ENCODE data around the gene VSTM5. TPM values are rescaled to one million over a fixed set of nuclear protein-coding genes. Genes with fewer than 3 reads are reported as not detected.
A peak's percentile ranks its signal among the peaks of the same experiment; 100 is the strongest.

The VSTM5 gene
- total RNA-seq, 2 donors from 2014 or later, result not detected

- no peak for ATAC-seq
Observed at GRCh38 chr11:93844568-93844967, 5.8 kb downstream of the VSTM5 start.

GRCh38 chr11:93843906-93844305 lies 6.5 kb downstream of the VSTM5 start:
- TF ChIP-seq CTCF (IDR thresholded peaks at IDR 0.05) (no peak), POLR2A (IDR thresholded peaks at IDR 0.05) (no peak)
- intact Hi-C loops (cut with DNase I), result no loop called here
- 88 to 91% methylated on average over 5 of the region's 5 CpGs for whole genome bisulfite sequencing, 2 donors
- H3K4me3 ChIP-seq, result no peak overlapping the region
- H3K27me3 ChIP-seq, result no peaks in the 10 kb centered on the region
- no peak overlapping the region for H3K27ac ChIP-seq
- H3K36me3 ChIP-seq (replicated peaks in 1 of 2; ENCODE audit: insufficient read depth in 1 of 2, low read depth in 2 of 2), result no peaks in the 10 kb centered on the region
- no peaks in the 10 kb centered on the region for H3K4me1 ChIP-seq
- DNase-seq (no peak), ATAC-seq (no peak)
- no peaks in the 10 kb centered on the region for H3K9me3 ChIP-seq

More at GRCh38 chr11:93844568-93844967, 5.8 kb downstream of the VSTM5 start:
- Histone ChIP-seq H3K27ac (no peak overlapping the region), H3K9me3 (no peaks in the 10 kb centered on the region), H3K4me3 (no peak overlapping the region), H3K36me3 (replicated peaks in 1 of 2; ENCODE audit: insufficient read depth in 1 of 2, low read depth in 2 of 2) (no peaks in the 10 kb centered on the region), H3K4me1 (peaks cover 5% of the 10 kb centered on the region), H3K27me3 (no peaks in the 10 kb centered on the region)
- TF ChIP-seq POLR2A (IDR thresholded peaks at IDR 0.05) (no peak), CTCF (IDR thresholded peaks at IDR 0.05) (no peak)
- intact Hi-C loops (cut with DNase I), result no loop called here
- DNase-seq, result no peak
- WGBS, 2 donors, result 65 to 82% methylated on average over 4 to 7 of the region's 7 CpGs

- 55 to 71% methylated on average over 6 of the region's 6 CpGs for WGBS, 2 donors
- TF ChIP-seq CTCF (IDR thresholded peaks at IDR 0.05) (no peak), POLR2A (IDR thresholded peaks at IDR 0.05) (no peak)
- peak in 2 of 4 donors; percentile 16 to 37 for DNase-seq
Observed at GRCh38 chr11:93842461-93842860, 8.0 kb downstream of the VSTM5 start.

GRCh38 chr11:93842034-93842433 lies 8.4 kb downstream of the VSTM5 start:
- H3K36me3 ChIP-seq (replicated peaks in 1 of 2; ENCODE audit: insufficient read depth in 1 of 2, low read depth in 2 of 2), result no peaks in the 10 kb centered on the region
- TF ChIP-seq CTCF (IDR thresholded peaks at IDR 0.05), result no peak
- TF ChIP-seq POLR2A (IDR thresholded peaks at IDR 0.05), result no peak
- ATAC-seq (no peak), DNase-seq (no peak)
- no peak overlapping the region for H3K4me3 ChIP-seq
- intact Hi-C loops (cut with DNase I), result no loop called here
- H3K27ac ChIP-seq, result no peak overlapping the region
- no peaks in the 10 kb centered on the region for H3K4me1 ChIP-seq
- H3K27me3 ChIP-seq, result no peaks in the 10 kb centered on the region
- no peaks in the 10 kb centered on the region for H3K9me3 ChIP-seq
- 90 to 91% methylated on average over 4 of the region's 4 CpGs for WGBS, 2 donors

More at GRCh38 chr11:93842461-93842860, 8.0 kb downstream of the VSTM5 start:
- intact Hi-C loops (cut with DNase I), result no loop called here
- no peaks in the 10 kb centered on the region for H3K4me1 ChIP-seq
- no peak for ATAC-seq
- no peaks in the 10 kb centered on the region for H3K36me3 ChIP-seq (replicated peaks in 1 of 2; ENCODE audit: insufficient read depth in 1 of 2, low read depth in 2 of 2)
- H3K27me3 ChIP-seq, result no peaks in the 10 kb centered on the region
- no peaks in the 10 kb centered on the region for H3K9me3 ChIP-seq
- no peak overlapping the region for H3K4me3 ChIP-seq
- no peak overlapping the region for H3K27ac ChIP-seq

- Histone ChIP-seq H3K4me1 (no peaks in the 10 kb centered on the region), H3K9me3 (no peaks in the 10 kb centered on the region), H3K27ac (no peak overlapping the region), H3K36me3 (replicated peaks in 1 of 2; ENCODE audit: insufficient read depth in 1 of 2, low read depth in 2 of 2) (no peaks in the 10 kb centered on the region), H3K27me3 (no peaks in the 10 kb centered on the region), H3K4me3 (no peak overlapping the region)
- TF ChIP-seq CTCF (IDR thresholded peaks at IDR 0.05), result no peak
- TF ChIP-seq POLR2A (IDR thresholded peaks at IDR 0.05), result no peak
- 91 to 92% methylated on average over 1 to 2 of the region's 2 CpGs for WGBS, 2 donors
- DNase-seq, result no peak
- intact Hi-C loops (cut with DNase I), result no loop called here
- ATAC-seq, result no peak
Observed at GRCh38 chr11:93841446-93841845, 9.0 kb downstream of the VSTM5 start.

All from body of pancreas (tissue), 4 donors.